Fibroblast of skin of left biceps (primary cell): ENCODE results near the gene NUP153.
"Not testable (repeated sequence)": the region's sequence is repeated elsewhere in the genome, so short reads cannot be mapped to it uniquely, and the experiment has no call there.

Source experiments
- DNase-seq, 2 experiments: peaks; one replicate each; pipeline ENCODE4 v3.0.0-alpha.2; 2013; ENCODE audit warnings: low read depth in 2 of 2

NUP153 gene

GRCh38 chr6:17714177-17714576 is 7.5 kb upstream of the NUP153 start:
- DNase-seq, result no peak

DNA sequence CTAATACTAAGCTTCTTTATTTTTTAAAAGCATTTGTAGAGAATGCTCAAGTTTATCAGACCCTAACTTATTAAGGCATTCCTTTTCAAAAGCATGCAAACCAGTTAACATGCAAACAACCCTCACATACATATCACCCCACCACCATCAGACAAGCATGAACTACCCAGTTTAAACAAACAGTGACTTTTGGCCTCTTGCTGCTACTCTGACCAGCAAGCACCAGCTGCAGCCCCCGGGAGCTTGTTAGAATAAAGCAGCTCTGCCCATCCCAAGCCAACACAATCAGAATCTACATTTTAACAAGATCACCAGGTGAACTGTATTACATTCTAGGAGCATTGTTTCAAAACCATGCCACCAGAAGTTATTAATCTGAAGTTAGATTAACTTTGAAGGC is 5.9 kb upstream of the NUP153 start:
- no peak for DNase-seq

DNA sequence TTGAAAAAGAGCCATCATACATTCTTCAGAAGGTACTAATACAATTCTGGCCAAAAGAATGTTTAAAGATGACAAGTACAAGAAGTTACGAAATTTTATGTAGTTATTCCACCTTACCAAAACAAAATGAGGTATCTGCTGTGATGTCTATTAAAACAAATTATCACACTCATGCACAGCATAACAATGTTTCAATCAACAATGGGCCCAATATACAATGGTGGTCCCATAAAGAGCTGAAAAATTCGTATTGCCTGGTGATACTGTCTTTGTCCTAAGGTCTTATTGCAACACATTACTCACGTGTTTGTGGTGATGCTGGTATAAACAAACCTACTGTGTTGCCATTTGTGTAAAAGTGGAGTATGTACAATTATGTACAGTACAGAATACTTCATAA is 3.6 kb upstream of the NUP153 start:
- DNase-seq, result no peak

GRCh38 chr6:17709476-17709875 is 2.8 kb upstream of the NUP153 start:
- no peak for DNase-seq

GRCh38 chr6:17708035-17708434 is 1.3 kb upstream of the NUP153 start:
- DNase-seq, result not testable (repeated sequence)

GRCh38 chr6:17707371-17707651 is 586 bp upstream of the NUP153 start:
- no peak for DNase-seq

DNA sequence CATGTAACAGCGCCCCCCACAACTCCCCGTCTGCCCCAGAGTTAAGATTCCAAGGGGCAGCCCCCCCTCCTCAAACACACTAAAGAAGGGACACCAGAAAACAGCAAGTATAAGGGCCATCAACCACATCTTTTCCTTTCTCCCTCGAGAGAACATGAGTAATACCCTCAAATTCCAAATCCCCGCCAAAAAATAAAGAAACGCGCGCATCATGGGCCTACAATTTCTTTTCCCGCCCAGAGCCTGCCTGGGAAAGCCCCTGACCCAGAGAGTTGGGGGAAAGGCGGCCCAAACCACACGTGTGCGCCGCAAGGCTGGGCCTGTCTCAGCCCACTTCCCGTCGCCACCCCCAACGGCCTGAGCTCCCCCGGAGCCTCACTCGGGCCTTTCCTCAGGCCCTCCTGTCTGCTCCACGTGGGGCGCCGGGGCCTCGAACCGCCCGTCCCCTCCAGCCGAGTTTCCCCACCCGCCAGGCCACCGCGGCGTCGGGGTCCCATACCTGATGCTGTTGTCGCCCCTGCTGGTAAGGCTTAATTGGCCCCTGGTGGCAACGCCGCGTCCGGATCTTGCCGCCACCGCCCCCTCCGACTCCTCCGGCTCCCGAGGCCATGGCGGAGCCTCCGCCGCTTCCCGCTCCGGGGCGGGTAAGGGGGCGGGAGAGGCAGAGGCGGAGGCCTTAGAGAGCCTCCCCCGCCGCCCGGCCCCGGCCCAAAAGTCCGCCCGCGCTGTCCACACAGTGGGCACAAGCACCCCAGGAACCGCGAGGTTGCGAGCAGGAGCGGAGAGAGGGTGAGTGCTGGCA is 746 bp downstream of the NUP153 start:
- no peak for DNase-seq

- peak; percentile 50 to 57 for DNase-seq
These were observed 1.3 kb downstream of the NUP153 start for GRCh38 chr6:17705428-17705777.

GRCh38 chr6:17703256-17703694 is 3.5 kb downstream of the NUP153 start:
- no peak for DNase-seq

GRCh38 chr6:17700421-17701416 is 6.0 kb downstream of the NUP153 start:
- no peak for DNase-seq

DNA sequence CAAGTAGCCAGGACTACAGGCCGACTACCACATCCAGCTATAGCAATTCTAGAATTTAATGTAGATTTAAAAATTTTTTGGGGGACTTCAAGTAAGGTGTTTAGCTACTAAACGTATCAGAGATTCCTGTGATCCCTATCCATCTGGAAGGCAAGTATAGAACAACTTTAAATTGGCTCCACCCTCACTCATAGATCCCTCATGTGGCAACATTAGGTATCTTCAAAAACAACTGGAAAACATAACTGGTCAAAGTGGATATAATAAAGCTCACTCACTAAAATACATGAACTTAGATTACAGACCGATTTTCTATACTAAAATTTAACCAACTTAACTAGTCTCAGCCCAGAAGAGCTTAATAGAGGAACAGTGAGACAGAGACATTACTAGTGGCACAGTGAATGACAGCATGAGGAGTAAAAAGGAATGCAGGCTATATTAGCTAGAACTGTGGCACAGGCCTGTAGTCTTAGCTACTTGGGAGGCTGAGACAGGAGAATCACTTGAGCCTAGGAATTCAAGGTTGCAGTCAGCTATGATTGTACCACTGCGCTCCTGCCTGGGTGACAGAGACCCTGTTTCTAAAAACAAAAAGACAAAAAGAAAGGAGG is 14.7 kb downstream of the NUP153 start:
- no peak for DNase-seq

- DNase-seq, result no peak
These were observed 18.2 kb downstream of the NUP153 start for GRCh38 chr6:17688481-17688880.

DNA sequence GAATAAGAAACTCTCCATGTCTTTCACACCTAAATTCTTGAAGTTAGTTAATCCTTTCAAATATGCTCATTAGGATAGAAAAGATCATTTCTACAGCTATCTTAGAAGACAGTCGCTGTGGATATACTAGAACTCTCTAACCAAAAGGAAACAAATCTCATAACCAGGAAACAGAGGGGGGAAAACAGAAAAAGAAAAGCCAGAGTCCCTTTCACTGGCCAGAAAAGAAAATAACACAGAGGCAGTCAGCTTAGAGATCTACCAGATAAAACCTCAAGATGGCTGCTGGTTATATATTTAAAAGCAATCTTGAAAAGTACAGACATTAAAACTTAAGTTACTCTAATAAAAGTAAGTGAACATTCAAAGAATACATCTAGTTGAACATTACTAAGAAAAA is 19.6 kb downstream of the NUP153 start:
- no peak for DNase-seq

- DNase-seq, result no peak
These were observed 22.6 kb downstream of the NUP153 start for GRCh38 chr6:17684134-17684533.

DNA sequence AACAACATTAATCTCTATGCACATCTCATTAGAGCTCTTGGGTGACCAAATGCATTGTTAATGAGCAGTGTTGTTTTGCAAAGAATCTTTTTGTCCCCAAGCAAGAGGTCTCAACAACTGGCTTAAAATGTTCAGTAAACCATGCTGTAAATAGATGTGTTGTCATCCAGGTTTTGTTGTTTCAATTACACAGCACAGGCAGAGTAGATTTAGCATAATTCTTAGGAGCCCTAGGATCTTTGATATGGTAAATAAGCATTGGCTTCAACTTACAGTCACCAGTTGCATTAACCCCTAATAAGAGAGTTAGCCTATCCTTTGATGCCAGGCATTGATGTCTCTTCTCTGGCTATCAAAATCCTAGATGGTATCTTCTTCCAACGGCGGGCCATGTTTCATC is 23.3 kb downstream of the NUP153 start:
- DNase-seq, result no peak

DNA sequence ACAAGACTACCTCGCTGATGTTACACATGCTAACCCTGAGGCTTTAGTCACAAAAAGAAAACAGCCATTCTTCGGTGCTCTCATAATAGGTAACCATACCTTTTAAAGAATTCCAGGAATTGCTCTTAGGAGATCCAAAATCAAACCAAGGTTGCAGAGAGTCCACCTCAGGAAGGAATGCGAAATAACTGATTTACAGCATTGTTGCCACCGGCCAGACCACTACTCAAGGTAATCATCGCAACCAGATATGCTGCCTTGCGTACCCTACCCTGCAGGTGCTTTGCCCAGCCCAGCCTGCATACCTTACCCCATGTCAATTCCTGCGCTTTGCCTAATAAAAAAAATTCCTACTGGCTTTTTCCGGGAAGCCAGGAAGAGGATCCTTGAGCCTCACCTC is 27.0 kb downstream of the NUP153 start:
- DNase-seq, result no peak

GRCh38 chr6:17677602-17678001 is 29.1 kb downstream of the NUP153 start:
- no peak for DNase-seq

- DNase-seq, result no peak
These were observed 33.0 kb downstream of the NUP153 start for GRCh38 chr6:17673543-17674254.

DNA sequence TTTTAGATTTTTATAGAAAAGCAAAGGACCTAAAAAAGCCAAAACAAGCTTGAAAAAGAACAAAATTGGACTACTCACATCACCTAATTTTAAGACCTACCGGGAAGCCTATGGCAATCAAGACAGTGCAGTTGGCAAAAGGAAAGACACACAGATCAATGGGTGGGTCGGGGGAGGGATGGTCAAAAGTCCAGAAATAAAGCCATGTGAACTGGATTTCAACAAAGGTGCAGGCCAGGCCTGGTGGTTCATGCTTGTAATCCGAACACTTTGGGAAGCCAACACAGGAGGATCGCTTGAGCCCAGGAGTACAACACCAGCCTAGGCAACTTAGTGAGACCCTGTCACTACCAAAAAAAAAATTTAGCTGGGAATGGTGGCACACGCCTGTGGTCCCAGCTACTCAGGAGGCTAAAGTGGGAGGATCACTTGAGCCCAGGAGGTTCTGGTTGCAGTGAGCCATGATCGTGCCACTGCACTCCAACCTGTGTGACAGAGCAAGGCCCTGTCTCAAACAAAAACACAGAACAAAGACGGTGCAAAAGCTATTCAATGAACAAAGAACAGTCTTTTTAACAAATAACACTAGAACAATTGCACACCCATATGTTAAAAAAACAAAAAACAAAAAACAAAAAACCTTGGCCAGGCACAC is 34.5 kb downstream of the NUP153 start:
- DNase-seq, result no peak

- DNase-seq, result no peak
These were observed 40.1 kb downstream of the NUP153 start for GRCh38 chr6:17666646-17667045.

DNA sequence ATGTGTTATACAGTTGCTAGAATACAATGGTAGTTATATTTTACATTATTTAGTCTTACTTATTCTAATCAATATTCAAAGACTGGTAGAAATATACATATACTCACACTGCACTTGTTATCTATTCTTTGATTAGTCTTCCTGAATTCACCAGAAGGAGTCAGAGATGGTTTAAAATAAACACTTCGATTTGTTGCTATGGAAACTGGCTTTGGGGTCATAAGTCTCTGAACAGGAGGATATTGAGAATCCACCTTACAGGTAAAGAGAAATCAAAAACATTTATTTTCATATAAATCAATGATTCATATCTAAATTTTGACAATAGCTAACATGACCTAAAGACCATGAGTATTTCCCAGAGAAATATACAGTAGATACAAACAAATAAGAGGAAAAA is 41.6 kb downstream of the NUP153 start:
- no peak for DNase-seq
